Spleen (tissue), 7 donors: Measurements from ENCODE around the gene ADGRV1.

Experiments
- CTCF ChIP-seq, 11 experiments: fragments of 200-600 bp in 7 of 11; fragments of 450-650 bp in 4 of 11; sonication (generic) in 4 of 11; IDR thresholded peaks in 8 of 11; conservative IDR thresholded peaks in 3 of 11; 1 replicate in 7 of 11; 2 replicates in 4 of 11; pipeline versions ENCODE4 v1.4.0 to v1.8.0; 2016 to 2021; ENCODE audit warnings: antibody characterized with exemption in 11 of 11, inconsistent platforms in 4 of 11, mild to moderate bottlenecking in 1 of 11
- POLR2A ChIP-seq, 3 donors: fragments of 450-650 bp; IDR thresholded peaks; one replicate each; pipeline ENCODE4 v1.5.1; 2017; ENCODE audit warnings: antibody characterized with exemption in 3 of 3, mild to moderate bottlenecking in 1 of 3
- donor health status: DM: no; HTN: no; CAD: no; lungs with moderate emphysema.
- donor health status: DM: no; HTN: no; CAD: no.
- donor health status: DM: no; HTN: no; CAD: no.

GRCh38 chr5:90675222-90675621 is 116.6 kb downstream of the ADGRV1 start:
- TF ChIP-seq CTCF (IDR thresholded peaks at IDR 0.05 in 8 of 11, conservative IDR thresholded peaks at IDR 0.05 in 3 of 11) = no peak
- TF ChIP-seq POLR2A (IDR thresholded peaks at IDR 0.05) = no peak
